Uterus (tissue), 4 donors: Measurements from ENCODE around the gene DOCK7. TPM values are rescaled to one million over a fixed set of nuclear protein-coding genes. Genes with fewer than 3 reads are reported as not detected.
"Not testable (repeated sequence)": the region's sequence is repeated elsewhere in the genome, so short reads cannot be mapped to it uniquely, and the experiment has no call there.

ENCODE experiments used
- DNase-seq, 2 donors: peaks; one replicate each; pipeline ENCODE4 v3.0.0-alpha.2; 2019 to 2020
- H3K27ac ChIP-seq, 2 donors: fragments of 200-600 bp; sonication (generic); 1 replicate in 1 of 2; 2 replicates in 1 of 2; pipeline ENCODE4 v1.5.1; 2016 to 2018
- H3K27me3 ChIP-seq, 2 donors: fragments of 200-600 bp; sonication (generic); one replicate each; pipeline ENCODE4 v1.5.1; 2018 to 2019; ENCODE audit warnings: control low read depth in 1 of 2
- H3K36me3 ChIP-seq, 2 donors: fragments of 200-600 bp; sonication (generic); one replicate each; pipeline ENCODE4 v1.5.1; 2019; ENCODE audit warnings: control low read depth in 1 of 2
- H3K4me1 ChIP-seq, 2 donors: fragments of 200-600 bp; sonication (generic); one replicate each; pipeline ENCODE4 v1.5.1; 2018 to 2019; ENCODE audit warnings: control low read depth in 1 of 2
- H3K4me3 ChIP-seq, 2 donors: fragments of 200-600 bp; sonication (generic); 1 replicate in 1 of 2; 2 replicates in 1 of 2; pipeline ENCODE4 v1.5.1; 2018 to 2019; ENCODE audit warnings: mild to moderate bottlenecking in 1 of 2
- H3K9me3 ChIP-seq, 2 donors: fragments of 200-600 bp; sonication (generic); one replicate each; pipeline ENCODE4 v1.5.1; 2019; ENCODE audit warnings: control low read depth in 1 of 2
- POLR2A ChIP-seq, 2 donors: fragments of 450-650 bp; IDR thresholded peaks; one replicate each; pipeline ENCODE4 v1.6.1; 2016; ENCODE audit warnings: antibody characterized with exemption in 2 of 2, mild to moderate bottlenecking in 1 of 2, moderate library complexity in 1 of 2
- intact Hi-C: fragments of 100-400 bp; cut with DNase I; formaldehyde crosslinking; loops from one replicate; pipeline ENCODE4 v1.15.1; 2023; ENCODE audit warnings: low total_unique reads
- total RNA-seq, 4 donors: library from RNA; depleted of rRNA in 3 of 4; stranded (reverse); fragments of >200 nt in 3 of 4; gene quantifications; one replicate each; pipeline versions ENCODE4 v1.1.0 to v1.2.4, GENCODE V29; 2014 to 2023
- TF ChIP-seq, protein P1 (sequence below), 4 experiments: fragments of 200-600 bp in 2 of 4; fragments of 450-650 bp in 2 of 4; sonication (generic) in 2 of 4; IDR thresholded peaks; one replicate each; pipeline ENCODE4 v1.5.1; 2016 to 2019; ENCODE audit warnings: antibody characterized with exemption in 4 of 4, mild to moderate bottlenecking in 2 of 4, moderate library complexity in 1 of 4
- donor health status: DM: yes; HTN: yes; CAD: no.

DOCK7 gene
- total RNA-seq, 4 donors from 2014 or later: 17.9 to 134 (median 77.9) TPM

DNA sequence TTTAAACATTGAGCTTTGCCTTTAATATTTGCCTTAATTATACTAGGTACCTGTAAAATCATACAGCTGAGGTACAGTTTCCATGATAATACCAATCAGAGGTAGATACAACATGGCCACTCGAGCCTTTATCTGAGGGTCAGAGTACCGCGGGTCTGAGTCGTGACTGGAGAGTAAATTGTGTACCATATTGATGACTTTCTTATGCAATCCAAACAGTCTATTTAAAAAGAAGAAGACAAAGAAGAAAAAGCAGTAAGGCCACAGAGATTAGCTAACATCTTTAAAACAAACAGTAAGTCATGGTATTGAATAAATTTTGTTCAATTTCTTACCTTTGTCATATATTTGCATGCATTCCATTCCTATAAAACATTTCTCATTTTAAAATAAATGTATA is 159.0 kb downstream of the DOCK7 start:
- no peak for TF ChIP-seq POLR2A (IDR thresholded peaks at IDR 0.05)
- TF ChIP-seq, protein P1, sequence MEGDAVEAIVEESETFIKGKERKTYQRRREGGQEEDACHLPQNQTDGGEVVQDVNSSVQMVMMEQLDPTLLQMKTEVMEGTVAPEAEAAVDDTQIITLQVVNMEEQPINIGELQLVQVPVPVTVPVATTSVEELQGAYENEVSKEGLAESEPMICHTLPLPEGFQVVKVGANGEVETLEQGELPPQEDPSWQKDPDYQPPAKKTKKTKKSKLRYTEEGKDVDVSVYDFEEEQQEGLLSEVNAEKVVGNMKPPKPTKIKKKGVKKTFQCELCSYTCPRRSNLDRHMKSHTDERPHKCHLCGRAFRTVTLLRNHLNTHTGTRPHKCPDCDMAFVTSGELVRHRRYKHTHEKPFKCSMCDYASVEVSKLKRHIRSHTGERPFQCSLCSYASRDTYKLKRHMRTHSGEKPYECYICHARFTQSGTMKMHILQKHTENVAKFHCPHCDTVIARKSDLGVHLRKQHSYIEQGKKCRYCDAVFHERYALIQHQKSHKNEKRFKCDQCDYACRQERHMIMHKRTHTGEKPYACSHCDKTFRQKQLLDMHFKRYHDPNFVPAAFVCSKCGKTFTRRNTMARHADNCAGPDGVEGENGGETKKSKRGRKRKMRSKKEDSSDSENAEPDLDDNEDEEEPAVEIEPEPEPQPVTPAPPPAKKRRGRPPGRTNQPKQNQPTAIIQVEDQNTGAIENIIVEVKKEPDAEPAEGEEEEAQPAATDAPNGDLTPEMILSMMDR (IDR thresholded peaks at IDR 0.05): no peak
- H3K9me3 ChIP-seq: no peaks in the 10 kb centered on the region
- no peak overlapping the region for H3K27ac ChIP-seq
- H3K4me3 ChIP-seq: no peak overlapping the region
- DNase-seq: no peak
- no peaks in the 10 kb centered on the region for H3K36me3 ChIP-seq
- intact Hi-C loops: no loop called here
- no peaks in the 10 kb centered on the region for H3K4me1 ChIP-seq
- no peaks in the 10 kb centered on the region for H3K27me3 ChIP-seq

DNA sequence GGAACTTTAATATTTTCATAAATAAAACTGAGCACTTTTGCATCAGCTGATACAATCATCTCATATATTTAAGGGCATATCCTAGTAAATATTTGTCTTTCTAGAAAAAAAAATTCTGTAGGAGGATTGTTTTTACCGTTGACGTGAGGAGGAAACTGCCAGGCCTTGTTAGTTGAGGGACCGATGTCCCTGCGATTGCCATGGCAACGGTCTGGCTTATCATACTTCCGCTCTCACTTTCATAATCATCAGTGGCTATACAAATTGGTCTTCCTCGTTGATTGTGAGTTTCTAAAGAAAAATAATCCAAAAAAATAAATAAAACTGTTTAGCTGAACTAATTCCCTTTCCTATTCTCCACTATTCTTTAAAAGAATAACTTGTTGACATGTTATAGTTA is 160.2 kb downstream of the DOCK7 start:
- no peaks in the 10 kb centered on the region for H3K4me1 ChIP-seq
- no peaks in the 10 kb centered on the region for H3K9me3 ChIP-seq
- H3K27ac ChIP-seq: no peak overlapping the region
- H3K36me3 ChIP-seq: no peaks in the 10 kb centered on the region
- TF ChIP-seq, protein P1 (IDR thresholded peaks at IDR 0.05): no peak
- TF ChIP-seq POLR2A (IDR thresholded peaks at IDR 0.05): no peak
- no peaks in the 10 kb centered on the region for H3K27me3 ChIP-seq
- DNase-seq: no peak
- H3K4me3 ChIP-seq: no peak overlapping the region
- intact Hi-C loops: no loop called here

DNA sequence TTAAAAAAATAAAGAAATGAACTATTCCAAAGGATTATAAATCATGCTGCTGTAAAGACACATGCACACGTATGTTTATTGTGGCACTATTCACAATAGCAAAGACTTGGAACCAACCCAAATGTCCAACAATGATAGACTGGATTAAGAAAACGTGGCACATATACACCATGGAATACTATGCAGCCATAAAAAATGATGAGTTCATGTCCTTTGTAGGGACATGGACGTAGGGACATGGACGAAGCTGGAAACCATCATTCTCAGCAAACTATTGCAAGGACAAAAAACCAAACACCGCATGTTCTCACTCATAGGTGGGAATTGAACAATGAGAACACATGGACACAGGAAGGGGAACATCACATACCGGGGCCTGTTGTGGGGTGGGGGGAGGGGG is 160.8 kb downstream of the DOCK7 start:
- H3K36me3 ChIP-seq, H3K9me3 ChIP-seq, H3K4me3 ChIP-seq, DNase-seq, intact Hi-C loops, H3K4me1 ChIP-seq, H3K27ac ChIP-seq, H3K27me3 ChIP-seq: not testable (repeated sequence)

DNA sequence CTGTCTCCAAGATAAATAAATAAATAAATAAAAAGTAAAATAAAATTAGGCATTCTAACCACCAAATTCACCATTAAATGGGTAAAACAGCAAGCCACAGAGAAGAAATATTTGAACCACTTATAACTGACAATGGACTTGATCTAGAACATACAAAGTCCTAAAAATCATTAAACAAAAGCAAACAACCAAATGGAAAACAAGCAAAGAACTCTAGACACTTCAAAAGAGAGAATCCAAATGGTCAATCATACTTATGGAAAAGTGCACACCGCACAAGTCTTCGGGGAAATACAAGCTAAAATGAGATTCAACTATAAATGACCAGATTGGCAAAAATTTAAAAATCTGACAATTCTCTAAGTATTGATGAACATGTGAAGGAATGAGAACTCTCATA is 164.3 kb downstream of the DOCK7 start:
- no peak for TF ChIP-seq POLR2A (IDR thresholded peaks at IDR 0.05)
- TF ChIP-seq, protein P1 (IDR thresholded peaks at IDR 0.05): no peak
- Histone ChIP-seq H3K9me3 (no peaks in the 10 kb centered on the region), H3K36me3 (no peaks in the 10 kb centered on the region), H3K27ac (no peak overlapping the region), H3K4me1 (no peaks in the 10 kb centered on the region), H3K27me3 (no peaks in the 10 kb centered on the region), H3K4me3 (no peak overlapping the region)
- no peak for DNase-seq
- intact Hi-C loops: no loop called here

DNA sequence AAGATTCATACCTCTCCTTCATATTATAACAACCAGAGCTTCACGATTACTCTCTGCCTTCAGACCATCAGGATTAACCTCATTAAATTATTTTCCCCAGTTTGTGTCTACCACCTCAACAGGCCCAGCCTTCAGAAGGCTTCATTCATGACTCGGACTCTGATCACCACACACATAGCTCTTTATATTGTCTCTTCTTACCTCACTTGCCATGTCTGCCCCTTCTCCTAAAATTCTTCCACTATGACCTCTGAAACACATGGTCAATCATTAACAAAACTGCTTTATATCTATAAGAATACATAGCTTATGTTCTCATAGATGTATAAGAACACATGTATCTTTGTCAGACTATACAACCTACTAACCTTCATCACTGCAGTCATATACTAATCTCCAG is 171.6 kb downstream of the DOCK7 start:
- Histone ChIP-seq H3K36me3 (no peaks in the 10 kb centered on the region), H3K4me3 (no peak overlapping the region), H3K9me3 (no peaks in the 10 kb centered on the region), H3K27ac (no peak overlapping the region), H3K27me3 (no peaks in the 10 kb centered on the region), H3K4me1 (no peaks in the 10 kb centered on the region)
- DNase-seq: no peak
- intact Hi-C loops: no loop called here
- TF ChIP-seq, protein P1 (IDR thresholded peaks at IDR 0.05): no peak
- no peak for TF ChIP-seq POLR2A (IDR thresholded peaks at IDR 0.05)

DNA sequence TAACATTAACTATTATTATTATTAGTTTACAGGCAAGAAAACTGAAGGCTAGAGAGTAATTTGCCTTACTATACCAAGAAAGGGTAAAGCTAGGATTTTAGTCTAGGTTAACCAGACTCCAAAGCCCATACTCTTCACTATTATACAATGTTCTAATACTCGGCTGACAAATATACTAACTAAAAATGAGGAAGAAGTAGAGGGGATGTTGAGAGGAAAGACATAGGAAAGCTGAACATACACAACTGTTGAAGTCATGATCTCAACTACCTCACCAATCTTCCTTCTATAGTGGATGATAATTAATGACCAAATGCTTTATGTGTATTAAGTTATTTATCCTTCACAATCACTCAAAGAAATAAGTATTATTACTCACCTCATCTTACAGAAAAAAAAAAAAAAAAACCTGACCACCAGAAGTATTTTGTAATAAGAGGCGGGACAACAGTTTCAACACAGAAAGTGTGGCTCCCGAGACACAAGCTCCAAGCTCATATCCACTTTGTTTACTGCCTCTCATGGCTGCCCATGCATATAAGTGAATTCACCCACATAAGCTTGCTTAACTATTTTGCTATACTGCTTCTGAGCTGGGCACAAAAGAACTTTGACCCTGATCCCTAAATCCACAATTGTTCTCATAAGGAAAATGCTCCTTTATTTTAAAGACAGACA is 173.3 kb downstream of the DOCK7 start:
- TF ChIP-seq POLR2A (IDR thresholded peaks at IDR 0.05): no peak
- TF ChIP-seq, protein P1 (IDR thresholded peaks at IDR 0.05): no peak
- no peaks in the 10 kb centered on the region for H3K4me1 ChIP-seq
- no peak for DNase-seq
- no peaks in the 10 kb centered on the region for H3K27me3 ChIP-seq
- no peak overlapping the region for H3K4me3 ChIP-seq
- H3K9me3 ChIP-seq: no peaks in the 10 kb centered on the region
- intact Hi-C loops: no loop called here
- H3K27ac ChIP-seq: no peak overlapping the region
- no peaks in the 10 kb centered on the region for H3K36me3 ChIP-seq
